Neural progenitor cell (in vitro differentiated cells): ENCODE measurements around the gene ZBTB4. TPM values are rescaled to one million over a fixed set of nuclear protein-coding genes. Genes with fewer than 3 reads are reported as not detected.

Experiments used
- DNase-seq: peaks from one replicate; pipeline ENCODE4 v3.0.0-alpha.2; 2016; ENCODE audit warnings: low spot score
- H2AFZ ChIP-seq: fragments of 200-600 bp; sonication (generic); replicated peaks from 2 replicates; pipeline ENCODE4 v1.6.1; 2016; ENCODE audit warnings: antibody characterized with exemption
- H3F3A ChIP-seq: fragments of 200-600 bp; sonication (generic); 2 replicates; pipeline ENCODE4 v1.6.1; 2016; ENCODE audit warnings: antibody characterized with exemption, low read depth
- H3K27ac ChIP-seq: fragments of 200-600 bp; sonication (generic); 2 replicates; pipeline ENCODE4 v1.5.1; 2016; ENCODE audit warnings: mild to moderate bottlenecking
- H3K27me3 ChIP-seq: fragments of 200-600 bp; sonication (generic); 2 replicates; pipeline ENCODE4 v1.6.1; 2016; ENCODE audit warnings: mild to moderate bottlenecking, moderate library complexity
- H3K36me3 ChIP-seq: fragments of 200-600 bp; sonication (generic); 2 replicates; pipeline ENCODE4 v1.5.1; 2016
- H3K4me1 ChIP-seq: fragments of 200-600 bp; sonication (generic); 2 replicates; pipeline ENCODE4 v1.6.1; 2016; ENCODE audit warnings: mixed run types
- H3K4me2 ChIP-seq: fragments of 200-600 bp; sonication (generic); 2 replicates; pipeline ENCODE4 v1.6.1; 2016
- H3K4me3 ChIP-seq: fragments of 200-600 bp; sonication (generic); 2 replicates; pipeline ENCODE4 v1.5.1; 2016
- H3K79me2 ChIP-seq: fragments of 200-600 bp; sonication (generic); 2 replicates; pipeline ENCODE4 v1.6.1; 2016; ENCODE audit warnings: low read depth
- H3K9ac ChIP-seq: fragments of 200-600 bp; sonication (generic); 2 replicates; pipeline ENCODE4 v1.6.1; 2016
- H3K9me3 ChIP-seq: fragments of 200-600 bp; sonication (generic); 2 replicates; pipeline ENCODE4 v1.5.1; 2016; ENCODE audit warnings: low read depth
- H4K20me1 ChIP-seq: fragments of 200-600 bp; sonication (generic); 2 replicates; pipeline ENCODE4 v1.6.1; 2016; ENCODE audit warnings: low read depth
- H3K27ac Mint-ChIP-seq: 3 replicates; pipeline ENCODE4 v1.8.0; 2021; ENCODE audit warnings: mixed read lengths
- H3K27me3 Mint-ChIP-seq: 2 replicates; pipeline ENCODE4 v1.8.0; 2022; ENCODE audit warnings: low read depth, mild to moderate bottlenecking, inconsistent platforms, moderate library complexity, mixed read lengths; ENCODE audit not compliant: insufficient read depth
- H3K36me3 Mint-ChIP-seq: 3 replicates; pipeline ENCODE4 v1.8.0; 2021; ENCODE audit warnings: mixed read lengths
- H3K4me1 Mint-ChIP-seq: 3 replicates; pipeline ENCODE4 v1.8.0; 2021; ENCODE audit warnings: mixed read lengths
- H3K4me3 Mint-ChIP-seq: 3 replicates; pipeline ENCODE4 v1.8.0; 2021; ENCODE audit warnings: mild to moderate bottlenecking, moderate library complexity, mixed read lengths
- H3K9me3 Mint-ChIP-seq: 3 replicates; pipeline ENCODE4 v1.8.0; 2020; ENCODE audit warnings: mixed read lengths
- CTCF ChIP-seq: fragments of 200-600 bp; sonication (generic); IDR thresholded peaks from 2 replicates; pipeline ENCODE4 v1.5.1; 2017; ENCODE audit warnings: antibody characterized with exemption, mild to moderate bottlenecking
- EZH2 ChIP-seq: fragments of 200-600 bp; sonication (generic); IDR thresholded peaks from 2 replicates; pipeline ENCODE4 v1.6.1; 2017; ENCODE audit warnings: antibody characterized with exemption, mild to moderate bottlenecking, moderate library complexity
- EZH2phosphoT487 ChIP-seq: fragments of 200-600 bp; sonication (generic); IDR thresholded peaks from 2 replicates; pipeline ENCODE4 v1.6.1; 2017; ENCODE audit warnings: antibody characterized with exemption
- total RNA-seq: library from RNA; depleted of rRNA; stranded (reverse); fragments of >200 nt; gene quantifications from 2 replicates; pipeline ENCODE4 v1.2.3, GENCODE V29; 2015; ENCODE audit warnings: low replicate concordance

Gene ZBTB4
- total RNA-seq, 1 donor from 2014 or later: 5.4 TPM

- peak within 1 kb of the TSS; percentile 8 for H3K27ac Mint-ChIP-seq
Observed at GRCh38 chr17:7425316-7425715, 54.1 kb downstream of the ZBTB4 start, which contains the start of gene SPEM2. SPEM2 (plus strand) TSS chr17:7425616; CDS start chr17:7425689, 73 bp downstream.

GRCh38 chr17:7423679-7424078, 55.8 kb downstream of the ZBTB4 start:
- H3K4me1 ChIP-seq: peaks cover 13% of the 10 kb centered on the region
- no peak overlapping the region for H2AFZ ChIP-seq
- H3K27ac ChIP-seq: no peak overlapping the region
- TF ChIP-seq CTCF (no peak), EZH2 (no peak), EZH2phosphoT487 (no peak)
- H3K9me3 ChIP-seq: no peaks in the 10 kb centered on the region
- DNase-seq: no peak
- no peaks in the 10 kb centered on the region for H3K36me3 Mint-ChIP-seq
- H3K4me3 ChIP-seq: no peak overlapping the region
- no peaks in the 10 kb centered on the region for H3F3A ChIP-seq
- no peak overlapping the region for H3K4me2 ChIP-seq
- H3K4me3 Mint-ChIP-seq: peak overlapping the region; percentile 2
- H3K79me2 ChIP-seq: no peaks in the 10 kb centered on the region
- H3K27ac Mint-ChIP-seq: peak overlapping the region; percentile 7
- H3K9me3 Mint-ChIP-seq: no peaks in the 10 kb centered on the region
- peaks cover 30% of the 10 kb centered on the region for H3K4me1 Mint-ChIP-seq
- H3K36me3 ChIP-seq: no peaks in the 10 kb centered on the region
- H4K20me1 ChIP-seq: peaks cover 16% of the 10 kb centered on the region
- no peaks in the 10 kb centered on the region for H3K27me3 ChIP-seq
- peaks cover 17% of the 10 kb centered on the region for H3K27me3 Mint-ChIP-seq
- H3K9ac ChIP-seq: no peak overlapping the region

More at GRCh38 chr17:7425316-7425715, 54.1 kb downstream of the ZBTB4 start, which contains the start of gene SPEM2:
- H3F3A ChIP-seq: no peaks in the 10 kb centered on the region
- Mint-ChIP-seq H3K4me3 (peak within 1 kb of the TSS; percentile 50), H3K9me3 (no peaks in the 10 kb centered on the region), H3K27me3 (peaks cover 17% of the 10 kb centered on the region), H3K36me3 (no peaks in the 10 kb centered on the region), H3K4me1 (peaks cover 14% of the 10 kb centered on the region)
- no peak within 1 kb of the TSS for H3K27ac ChIP-seq
- H3K4me3 ChIP-seq: no peak within 1 kb of the TSS
- no peak for DNase-seq
- no peaks in the 10 kb centered on the region for H3K27me3 ChIP-seq
- H4K20me1 ChIP-seq: no peaks in the 10 kb centered on the region
- H3K4me2 ChIP-seq: no peak within 1 kb of the TSS
- no peak within 1 kb of the TSS for H2AFZ ChIP-seq
- no peaks in the 10 kb centered on the region for H3K36me3 ChIP-seq
- no peak within 1 kb of the TSS for H3K9ac ChIP-seq
- no peaks in the 10 kb centered on the region for H3K79me2 ChIP-seq
- no peaks in the 10 kb centered on the region for H3K9me3 ChIP-seq
- H3K4me1 ChIP-seq: no peaks in the 10 kb centered on the region
- TF ChIP-seq EZH2 (no peak), EZH2phosphoT487 (no peak)

GRCh38 chr17:7421186-7421585, 58.2 kb downstream of the ZBTB4 start:
- no peaks in the 10 kb centered on the region for H3K36me3 ChIP-seq
- H4K20me1 ChIP-seq: peaks cover 31% of the 10 kb centered on the region
- no peak overlapping the region for H3K4me2 ChIP-seq
- H3K4me3 Mint-ChIP-seq: peak overlapping the region; percentile 74
- peaks cover 43% of the 10 kb centered on the region for H3K4me1 Mint-ChIP-seq
- no peaks in the 10 kb centered on the region for H3K9me3 Mint-ChIP-seq
- H3K4me1 ChIP-seq: peaks cover 13% of the 10 kb centered on the region
- DNase-seq: no peak
- no peaks in the 10 kb centered on the region for H3K27me3 ChIP-seq
- H3K27me3 Mint-ChIP-seq: peaks cover 20% of the 10 kb centered on the region
- H3F3A ChIP-seq: no peaks in the 10 kb centered on the region
- H3K27ac Mint-ChIP-seq: peak overlapping the region; percentile 88
- no peak for TF ChIP-seq EZH2phosphoT487
- no peak for TF ChIP-seq CTCF
- no peak for TF ChIP-seq EZH2
- H3K4me3 ChIP-seq: no peak overlapping the region
- no peak overlapping the region for H3K9ac ChIP-seq
- H3K9me3 ChIP-seq: no peaks in the 10 kb centered on the region
- H3K27ac ChIP-seq: no peak overlapping the region
- peaks cover 13% of the 10 kb centered on the region for H3K36me3 Mint-ChIP-seq
- H2AFZ ChIP-seq: no peak overlapping the region
- no peaks in the 10 kb centered on the region for H3K79me2 ChIP-seq

GRCh38 chr17:7419819-7420610, 59.4 kb downstream of the ZBTB4 start, which contains the start of gene SPEM1:
SPEM1 (plus strand) TSS chr17:7420324; CDS start chr17:7420385, 61 bp downstream.
- H3K36me3 Mint-ChIP-seq: peaks cover 20% of the 10 kb centered on the region
- peak; percentile 69 for DNase-seq
- H3K9me3 Mint-ChIP-seq: no peaks in the 10 kb centered on the region

More at GRCh38 chr17:7419819-7420610, 59.4 kb downstream of the ZBTB4 start, which contains the start of gene SPEM1:
- Histone ChIP-seq H3F3A (no peaks in the 10 kb centered on the region), H4K20me1 (peaks cover 35% of the 10 kb centered on the region), H3K36me3 (no peaks in the 10 kb centered on the region), H2AFZ (no peak within 1 kb of the TSS), H3K9me3 (no peaks in the 10 kb centered on the region), H3K27me3 (no peaks in the 10 kb centered on the region), H3K79me2 (no peaks in the 10 kb centered on the region), H3K4me2 (peak within 1 kb of the TSS; percentile 18), H3K27ac (peak within 1 kb of the TSS; percentile 53), H3K9ac (no peak within 1 kb of the TSS), H3K4me1 (peaks cover 13% of the 10 kb centered on the region), H3K4me3 (no peak within 1 kb of the TSS)
- TF ChIP-seq EZH2 (no peak), EZH2phosphoT487 (no peak), CTCF (no peak)
- Mint-ChIP-seq H3K27ac (peak within 1 kb of the TSS; percentile 88), H3K4me1 (peaks cover 41% of the 10 kb centered on the region), H3K4me3 (peak within 1 kb of the TSS; percentile 74), H3K27me3 (peaks cover 18% of the 10 kb centered on the region)
